ENCODE data around the gene FNIP1.
A peak's percentile ranks its signal among the peaks of the same experiment; 100 is the strongest.
"Not testable (repeated sequence)": the region's sequence is repeated elsewhere in the genome, so short reads cannot be mapped to it uniquely, and the experiment has no call there.

The FNIP1 gene

GRCh38 chr5:131757830-131758519, 38.8 kb downstream of the FNIP1 start:
- no peak overlapping the region for H3K27ac ChIP-seq

GRCh38 chr5:131756942-131757341, 39.9 kb downstream of the FNIP1 start:
- DNase-seq (ENCODE audit: low read depth, low spot score), result no peak
- H3K27ac ChIP-seq, result no peak overlapping the region

More at GRCh38 chr5:131757830-131758519, 38.8 kb downstream of the FNIP1 start:
- no peak for DNase-seq (ENCODE audit: low read depth, low spot score)

- H3K27ac ChIP-seq, result no peak overlapping the region
- DNase-seq (ENCODE audit: low read depth, low spot score), result no peak
These were observed 42.5 kb downstream of the FNIP1 start for GRCh38 chr5:131754363-131754762.

GRCh38 chr5:131751506-131751905, 45.3 kb downstream of the FNIP1 start:
- DNase-seq (ENCODE audit: low read depth, low spot score), result no peak
- no peak overlapping the region for H3K27ac ChIP-seq

GRCh38 chr5:131749723-131750470, 46.9 kb downstream of the FNIP1 start:
- peak overlapping the region; percentile 33 for H3K27ac ChIP-seq
- DNase-seq (ENCODE audit: low read depth, low spot score), result no peak

GRCh38 chr5:131749138-131749537, 47.7 kb downstream of the FNIP1 start:
- peak; percentile 29 for DNase-seq (ENCODE audit: low read depth, low spot score)
- peak overlapping the region; percentile 33 for H3K27ac ChIP-seq

GRCh38 chr5:131747180-131748105, 49.4 kb downstream of the FNIP1 start:
- peak overlapping the region; percentile 33 for H3K27ac ChIP-seq
- no peak for DNase-seq (ENCODE audit: low read depth, low spot score)

DNA sequence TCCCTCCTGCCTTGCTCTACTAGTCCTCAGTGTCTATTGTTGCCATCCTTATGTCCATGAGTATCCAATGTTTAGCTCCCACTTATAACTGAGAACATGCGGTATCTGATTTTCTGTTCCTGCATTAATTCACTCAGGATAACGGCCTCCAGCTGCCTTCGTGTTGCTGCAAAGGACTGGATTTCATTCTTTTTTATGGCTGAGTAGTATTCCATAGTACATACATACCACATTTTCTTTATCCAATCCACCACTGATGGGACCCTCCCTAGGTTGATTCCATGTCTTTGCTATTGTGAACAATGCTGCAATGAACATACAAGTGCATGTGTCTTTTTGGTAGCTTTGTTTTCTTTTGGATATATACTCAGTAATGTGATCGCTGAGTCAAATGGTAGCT, 50.4 kb downstream of the FNIP1 start:
- DNase-seq (ENCODE audit: low read depth, low spot score), result no peak
- H3K27ac ChIP-seq, result no peak overlapping the region

- DNase-seq (ENCODE audit: low read depth, low spot score), result no peak
- no peak overlapping the region for H3K27ac ChIP-seq
These were observed 51.1 kb downstream of the FNIP1 start for GRCh38 chr5:131745703-131746102.

DNA sequence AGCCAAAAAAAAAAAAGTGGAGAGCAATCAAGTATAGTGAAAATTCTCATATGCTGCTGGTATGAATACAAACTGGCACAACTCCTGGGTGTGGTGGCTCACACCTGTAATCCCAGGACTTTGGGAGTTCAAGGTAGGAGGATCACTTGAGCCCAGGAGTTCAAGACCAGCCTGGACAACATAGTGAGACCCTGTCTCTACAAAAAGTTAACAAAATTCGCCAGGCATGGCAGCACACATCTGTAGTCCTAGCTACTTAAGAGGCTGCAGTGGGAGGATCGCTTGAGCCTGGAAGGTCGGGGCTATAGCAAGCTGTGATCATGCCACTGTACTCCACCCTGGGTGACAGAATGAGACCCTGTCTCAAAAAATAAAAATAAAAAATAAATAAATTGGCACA, 51.7 kb downstream of the FNIP1 start:
- no peak for DNase-seq (ENCODE audit: low read depth, low spot score)
- H3K27ac ChIP-seq, result no peak overlapping the region

DNA sequence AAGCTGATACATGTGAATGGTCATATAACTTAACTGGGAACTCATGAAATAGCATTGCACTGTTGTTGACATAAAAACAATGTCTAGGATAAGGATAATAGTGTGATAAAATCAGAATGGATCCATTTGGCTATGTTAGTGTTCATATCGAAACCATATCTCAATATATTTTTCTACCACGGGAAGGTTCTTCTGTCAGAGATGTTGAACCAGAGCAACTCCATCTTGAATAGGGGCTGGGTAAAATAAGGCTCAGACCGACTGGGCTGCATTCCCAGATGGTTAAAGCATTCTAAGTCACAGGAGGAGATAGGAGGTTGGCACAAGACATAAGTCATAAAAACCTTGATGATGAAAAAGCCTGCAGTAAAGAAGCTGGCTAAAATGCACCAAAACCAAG, 56.3 kb downstream of the FNIP1 start:
- no peak for DNase-seq (ENCODE audit: low read depth, low spot score)
- no peak overlapping the region for H3K27ac ChIP-seq

DNA sequence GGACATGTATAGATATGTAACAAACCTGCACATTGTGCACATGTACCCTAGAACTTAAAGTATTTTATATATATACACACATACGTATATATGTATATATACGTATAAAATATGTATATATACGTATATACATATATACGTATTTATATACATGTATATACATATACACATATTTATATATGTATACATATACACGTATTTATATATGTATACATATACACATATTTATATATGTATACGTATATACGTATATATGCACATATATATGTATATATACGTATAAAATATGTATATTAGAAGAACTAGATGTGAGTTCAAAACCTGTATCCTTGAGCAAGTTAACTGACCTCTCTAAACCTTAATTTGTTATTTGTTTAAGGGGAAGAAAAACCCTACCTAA, 61.4 kb downstream of the FNIP1 start:
- no peak for DNase-seq (ENCODE audit: low read depth, low spot score)
- H3K27ac ChIP-seq, result no peak overlapping the region

DNA sequence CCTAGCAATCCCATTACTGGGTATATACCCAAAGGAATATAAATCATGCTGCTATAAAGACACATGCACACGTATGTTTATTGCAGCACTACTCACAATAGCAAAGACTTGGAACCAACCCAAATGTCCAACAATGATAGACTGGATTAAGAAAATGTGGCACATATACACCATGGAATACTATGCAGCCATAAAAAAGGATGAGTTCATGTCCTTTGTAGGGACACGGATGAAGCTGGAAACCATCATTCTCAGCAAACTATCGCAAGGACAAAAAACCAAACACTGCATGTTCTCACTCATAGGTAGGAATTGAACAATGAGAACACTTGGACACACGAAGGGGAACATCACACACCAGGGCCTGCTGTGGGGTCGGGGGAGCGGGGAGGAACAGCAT, 61.9 kb downstream of the FNIP1 start:
- not testable (repeated sequence) for DNase-seq (ENCODE audit: low read depth, low spot score); H3K27ac ChIP-seq

DNA sequence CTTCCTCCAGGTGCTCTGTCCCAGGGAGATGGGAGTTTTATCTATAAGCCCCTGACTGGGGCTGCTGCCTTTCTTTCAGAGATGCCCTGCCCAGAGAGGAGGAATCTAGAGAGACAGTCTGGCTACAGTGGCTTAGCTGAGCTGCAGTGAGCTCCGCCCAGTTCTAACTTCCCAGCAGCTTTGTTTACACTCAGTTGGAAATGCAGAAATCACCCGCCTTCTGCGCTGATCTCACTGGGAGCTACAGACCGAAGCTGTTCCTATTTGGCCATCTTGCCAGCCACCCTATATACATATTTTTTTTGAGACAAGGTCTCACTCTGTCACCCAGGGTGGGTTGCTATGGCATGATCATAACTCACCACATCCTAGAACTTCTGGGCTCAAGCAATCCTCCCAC, 67.5 kb downstream of the FNIP1 start:
- DNase-seq (ENCODE audit: low read depth, low spot score); H3K27ac ChIP-seq: not testable (repeated sequence)

GRCh38 chr5:131724089-131724488, 72.7 kb downstream of the FNIP1 start:
- not testable (repeated sequence) for DNase-seq (ENCODE audit: low read depth, low spot score); H3K27ac ChIP-seq

DNA sequence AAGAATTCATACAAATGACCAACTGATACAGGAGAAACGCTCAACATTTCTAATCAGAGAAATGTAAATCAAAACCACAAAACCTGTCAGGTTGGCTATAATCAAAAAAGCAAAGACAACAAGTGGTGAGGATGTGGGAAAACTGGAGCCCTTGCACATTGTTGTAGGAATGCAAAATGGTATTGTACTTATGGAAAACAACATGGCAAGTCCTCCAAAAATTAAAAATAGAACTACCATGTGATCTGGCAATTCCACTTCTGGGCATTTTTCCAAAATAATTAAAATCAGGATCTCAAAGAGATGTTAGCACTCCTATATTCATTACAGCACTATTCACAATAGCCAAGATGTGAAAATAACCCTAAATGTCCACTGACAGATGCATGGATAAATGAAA, 76.1 kb downstream of the FNIP1 start:
- no peak overlapping the region for H3K27ac ChIP-seq
- DNase-seq (ENCODE audit: low read depth, low spot score), result no peak

DNA sequence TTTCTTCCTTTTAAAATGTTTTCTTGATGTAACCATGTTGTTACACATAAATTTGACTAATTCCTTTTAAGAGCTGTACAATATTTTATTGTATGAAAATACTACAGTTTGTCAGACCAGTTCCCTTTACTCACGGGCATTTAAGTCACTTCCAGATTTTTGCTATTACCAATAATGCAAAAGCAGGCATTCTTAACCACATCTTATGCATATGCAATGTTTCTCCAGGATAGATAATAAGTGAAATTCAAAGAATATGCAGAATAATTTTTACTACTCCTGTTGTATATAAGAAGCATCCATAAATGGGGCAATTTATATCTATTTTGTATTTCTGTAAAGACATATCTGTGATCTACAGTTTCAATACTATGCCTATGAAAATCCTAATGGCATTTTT, 77.3 kb downstream of the FNIP1 start:
- no peak overlapping the region for H3K27ac ChIP-seq
- no peak for DNase-seq (ENCODE audit: low read depth, low spot score)

DNA sequence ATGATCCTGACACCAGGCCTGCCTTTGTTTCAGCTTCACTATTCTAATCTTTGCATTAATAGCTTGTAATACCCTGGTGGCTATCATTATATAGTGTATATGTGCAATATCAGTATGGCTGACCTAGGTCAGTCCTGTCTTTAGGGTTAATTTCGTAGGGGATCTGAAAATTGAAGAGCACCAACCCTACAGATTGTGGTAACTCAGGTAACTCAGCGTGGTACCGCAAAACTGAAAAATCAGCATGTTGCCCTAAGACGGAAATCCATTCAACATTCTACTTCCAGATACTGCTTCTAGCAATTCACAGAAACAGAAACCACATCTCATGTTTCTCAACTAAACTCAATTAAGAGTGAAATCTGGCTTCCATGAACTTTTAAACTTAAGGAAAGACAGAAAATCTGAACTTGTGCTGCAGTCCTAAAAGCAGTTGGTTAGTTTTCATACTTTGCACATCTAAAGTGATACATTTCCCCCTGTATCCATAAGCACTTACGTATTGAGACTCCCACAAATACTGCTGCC, 78.3 kb downstream of the FNIP1 start:
- H3K27ac ChIP-seq, result no peak overlapping the region
- no peak for DNase-seq (ENCODE audit: low read depth, low spot score)

DNA sequence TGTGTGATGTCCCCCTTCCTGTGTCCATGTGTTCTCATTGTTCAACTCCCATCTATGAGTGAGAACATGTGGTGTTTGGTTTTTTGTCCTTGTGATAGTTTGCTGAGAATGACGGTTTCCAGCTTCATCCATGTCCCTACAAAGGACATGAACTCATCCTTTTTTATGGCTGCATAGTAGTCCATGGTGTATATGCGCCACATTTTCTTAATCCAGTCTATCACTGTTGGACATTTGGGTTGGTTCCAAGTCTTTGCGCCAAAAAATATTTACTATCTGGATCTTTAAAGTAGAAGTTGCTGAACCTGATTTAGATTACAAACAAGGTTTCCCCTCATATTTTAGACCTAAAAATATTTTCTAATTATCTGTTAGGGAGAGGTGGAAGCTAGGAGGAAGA, 79.7 kb downstream of the FNIP1 start:
- not testable (repeated sequence) for DNase-seq (ENCODE audit: low read depth, low spot score); H3K27ac ChIP-seq

DNA sequence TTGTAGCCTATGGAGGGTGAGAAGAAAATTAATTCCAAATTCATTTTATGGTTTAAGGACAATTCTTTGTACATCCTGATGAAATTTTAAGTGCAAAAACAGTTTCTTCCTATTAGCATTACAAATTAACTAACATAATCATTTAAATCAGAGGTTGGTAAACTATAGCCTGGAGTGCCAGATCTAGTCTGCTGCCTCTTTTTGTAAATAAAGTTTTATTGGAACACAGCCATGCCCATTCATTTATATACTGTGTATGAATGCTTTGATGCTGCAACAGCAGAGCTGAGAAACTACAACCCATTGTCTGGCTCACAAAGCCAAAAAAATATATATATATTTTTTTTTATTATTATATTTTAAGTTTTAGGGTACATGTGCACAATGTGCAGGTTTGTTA, 80.2 kb downstream of the FNIP1 start:
- no peak overlapping the region for H3K27ac ChIP-seq
- DNase-seq (ENCODE audit: low read depth, low spot score), result no peak

DNA sequence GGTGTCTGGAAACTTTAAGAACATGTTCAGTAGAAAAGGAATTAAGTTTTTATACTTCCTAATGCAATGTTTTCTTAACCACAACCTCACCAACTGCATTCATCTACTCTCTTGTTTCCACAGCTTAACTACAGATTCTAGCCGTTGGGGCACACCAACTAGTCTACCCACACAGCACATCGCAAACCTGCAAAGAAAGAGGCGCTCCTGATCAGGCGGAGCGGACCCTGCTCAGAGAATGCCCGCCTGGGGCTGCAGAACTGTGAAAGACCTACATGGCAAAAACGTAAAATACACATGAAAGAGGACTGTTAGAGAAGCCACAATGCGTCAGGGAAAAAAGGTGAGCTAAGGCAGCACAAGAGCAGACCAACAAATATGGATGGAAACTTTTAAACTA, 86.4 kb downstream of the FNIP1 start:
- DNase-seq (ENCODE audit: low read depth, low spot score), result no peak

More for the DNA sequence above, 86.4 kb downstream of the FNIP1 start:
- H3K27ac ChIP-seq, result no peak overlapping the region
